ENCODE measurements around the gene DDX1.
A peak's percentile ranks its signal among the peaks of the same experiment; 100 is the strongest.

DDX1 gene

DNA sequence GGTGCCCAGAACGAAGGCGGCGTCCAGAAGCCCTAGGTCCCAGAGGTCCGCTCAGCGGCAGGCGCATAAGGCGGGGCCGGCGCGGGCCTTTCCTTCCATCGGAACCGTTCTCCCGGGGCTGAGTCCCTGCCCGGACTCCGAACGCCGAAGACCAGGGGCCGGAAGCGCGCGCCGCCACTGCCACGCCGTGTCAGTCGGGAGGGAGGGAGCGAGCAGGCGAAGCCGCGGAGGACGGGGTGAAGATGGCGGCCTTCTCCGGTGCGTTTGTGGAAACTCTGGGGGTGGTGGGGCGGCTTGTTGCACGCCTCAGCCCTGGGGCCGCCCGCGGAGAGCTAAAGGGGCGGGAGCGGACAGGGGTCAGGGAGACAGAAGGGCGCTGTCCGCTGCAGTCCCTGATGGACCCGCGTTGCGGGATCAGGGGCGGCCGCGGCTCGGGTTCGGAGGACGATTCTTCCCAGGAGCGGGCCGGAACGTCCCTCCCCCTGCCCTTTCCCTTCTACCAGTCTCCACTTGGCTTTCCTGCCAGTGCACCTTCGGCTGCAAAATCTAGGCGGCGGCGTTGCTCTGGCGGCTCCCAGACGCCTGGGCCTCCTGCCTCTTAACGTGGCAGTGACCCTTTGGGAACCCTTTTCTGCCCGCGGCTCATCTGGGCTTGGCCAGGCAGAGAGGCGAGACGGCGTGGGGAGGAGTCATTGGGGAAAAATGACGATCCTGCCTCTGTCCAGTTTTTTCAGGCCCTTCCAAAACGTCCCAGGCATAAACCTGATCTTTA is at the start of gene DDX1 (continued):
- TF ChIP-seq KLF17 (tag by site-specific recombination; IDR thresholded peaks at IDR 0.05) (peak; percentile 96), ZNF501 (tag by site-specific recombination; IDR thresholded peaks at IDR 0.05) (peak; percentile 96), YY1 (tag by site-specific recombination; IDR thresholded peaks at IDR 0.05) (peak; percentile 84), ZNF514 (tag by site-specific recombination; IDR thresholded peaks at IDR 0.05) (no peak), ZNF658 (tag by site-specific recombination; IDR thresholded peaks at IDR 0.05) (no peak), ZBTB17 (tag by site-specific recombination; IDR thresholded peaks at IDR 0.05) (peak; percentile 86), ZNF133 (tag by site-specific recombination; IDR thresholded peaks at IDR 0.05) (no peak), ZNF426 (tag by site-specific recombination; IDR thresholded peaks at IDR 0.05) (no peak), GLIS1 (tag by site-specific recombination; IDR thresholded peaks at IDR 0.05) (peak; percentile 9; the same call in 1 of the 2 replicates), ZNF623 (tag by site-specific recombination; IDR thresholded peaks at IDR 0.05) (peak; percentile 17; the same call in 1 of the 2 replicates), SALL2 (tag by site-specific recombination; IDR thresholded peaks at IDR 0.05; ENCODE audit: borderline replicate concordance) (no peak), ZNF169 (tag by site-specific recombination; IDR thresholded peaks at IDR 0.05) (no peak), ZNF555 (tag by site-specific recombination; conservative IDR thresholded peaks at IDR 0.05) (no peak), KLF16 (tag by site-specific recombination; IDR thresholded peaks at IDR 0.05) (peak; percentile 74), ZNF549 (tag by site-specific recombination; IDR thresholded peaks at IDR 0.05) (no peak), ZNF324 (tag by site-specific recombination; IDR thresholded peaks at IDR 0.05) (peak; percentile 78; the same call in 1 of the 2 replicates), ZBTB21 (tag by site-specific recombination; IDR thresholded peaks at IDR 0.05) (no peak), ZNF624 (tag by site-specific recombination; IDR thresholded peaks at IDR 0.05) (no peak), ZNF621 (tag by site-specific recombination; IDR thresholded peaks at IDR 0.05) (no peak), ZNF423 (tag by site-specific recombination; IDR thresholded peaks at IDR 0.05) (no peak), ZNF560 (tag by site-specific recombination; IDR thresholded peaks at IDR 0.05; ENCODE audit: borderline replicate concordance) (no peak), ZNF37A (tag by site-specific recombination; IDR thresholded peaks at IDR 0.05) (0 out of 2 replicates have a peak, but pooled peaks have one; percentile 36), ZNF707 (tag by site-specific recombination; IDR thresholded peaks at IDR 0.05) (no peak), ZNF211 (tag by site-specific recombination; IDR thresholded peaks at IDR 0.05; ENCODE audit: low read depth) (no peak), ATF2 (tag by site-specific recombination; IDR thresholded peaks at IDR 0.05; ENCODE audit: low read depth) (no peak), ZEB2 (tag by site-specific recombination; IDR thresholded peaks at IDR 0.05) (peak; percentile 79; the same call in 1 of the 2 replicates), ZNF701 (tag by site-specific recombination; IDR thresholded peaks at IDR 0.05) (no peak)
- TF ChIP-seq, protein P1, sequence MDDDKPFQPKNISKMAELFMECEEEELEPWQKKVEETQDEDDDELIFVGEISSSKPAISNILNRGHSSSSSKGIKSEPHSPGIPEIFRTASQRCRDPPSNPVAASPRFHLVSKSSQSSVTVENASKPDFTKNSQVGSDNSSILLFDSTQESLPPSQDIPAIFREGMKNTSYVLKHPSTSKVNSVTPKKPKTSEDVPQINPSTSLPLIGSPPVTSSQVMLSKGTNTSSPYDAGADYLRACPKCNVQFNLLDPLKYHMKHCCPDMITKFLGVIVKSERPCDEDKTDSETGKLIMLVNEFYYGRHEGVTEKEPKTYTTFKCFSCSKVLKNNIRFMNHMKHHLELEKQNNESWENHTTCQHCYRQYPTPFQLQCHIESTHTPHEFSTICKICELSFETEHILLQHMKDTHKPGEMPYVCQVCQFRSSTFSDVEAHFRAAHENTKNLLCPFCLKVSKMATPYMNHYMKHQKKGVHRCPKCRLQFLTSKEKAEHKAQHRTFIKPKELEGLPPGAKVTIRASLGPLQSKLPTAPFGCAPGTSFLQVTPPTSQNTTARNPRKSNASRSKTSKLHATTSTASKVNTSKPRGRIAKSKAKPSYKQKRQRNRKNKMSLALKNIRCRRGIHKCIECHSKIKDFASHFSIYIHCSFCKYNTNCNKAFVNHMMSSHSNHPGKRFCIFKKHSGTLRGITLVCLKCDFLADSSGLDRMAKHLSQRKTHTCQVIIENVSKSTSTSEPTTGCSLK (tag by site-specific recombination; IDR thresholded peaks at IDR 0.05): no peak
- TF ChIP-seq, protein P2, sequence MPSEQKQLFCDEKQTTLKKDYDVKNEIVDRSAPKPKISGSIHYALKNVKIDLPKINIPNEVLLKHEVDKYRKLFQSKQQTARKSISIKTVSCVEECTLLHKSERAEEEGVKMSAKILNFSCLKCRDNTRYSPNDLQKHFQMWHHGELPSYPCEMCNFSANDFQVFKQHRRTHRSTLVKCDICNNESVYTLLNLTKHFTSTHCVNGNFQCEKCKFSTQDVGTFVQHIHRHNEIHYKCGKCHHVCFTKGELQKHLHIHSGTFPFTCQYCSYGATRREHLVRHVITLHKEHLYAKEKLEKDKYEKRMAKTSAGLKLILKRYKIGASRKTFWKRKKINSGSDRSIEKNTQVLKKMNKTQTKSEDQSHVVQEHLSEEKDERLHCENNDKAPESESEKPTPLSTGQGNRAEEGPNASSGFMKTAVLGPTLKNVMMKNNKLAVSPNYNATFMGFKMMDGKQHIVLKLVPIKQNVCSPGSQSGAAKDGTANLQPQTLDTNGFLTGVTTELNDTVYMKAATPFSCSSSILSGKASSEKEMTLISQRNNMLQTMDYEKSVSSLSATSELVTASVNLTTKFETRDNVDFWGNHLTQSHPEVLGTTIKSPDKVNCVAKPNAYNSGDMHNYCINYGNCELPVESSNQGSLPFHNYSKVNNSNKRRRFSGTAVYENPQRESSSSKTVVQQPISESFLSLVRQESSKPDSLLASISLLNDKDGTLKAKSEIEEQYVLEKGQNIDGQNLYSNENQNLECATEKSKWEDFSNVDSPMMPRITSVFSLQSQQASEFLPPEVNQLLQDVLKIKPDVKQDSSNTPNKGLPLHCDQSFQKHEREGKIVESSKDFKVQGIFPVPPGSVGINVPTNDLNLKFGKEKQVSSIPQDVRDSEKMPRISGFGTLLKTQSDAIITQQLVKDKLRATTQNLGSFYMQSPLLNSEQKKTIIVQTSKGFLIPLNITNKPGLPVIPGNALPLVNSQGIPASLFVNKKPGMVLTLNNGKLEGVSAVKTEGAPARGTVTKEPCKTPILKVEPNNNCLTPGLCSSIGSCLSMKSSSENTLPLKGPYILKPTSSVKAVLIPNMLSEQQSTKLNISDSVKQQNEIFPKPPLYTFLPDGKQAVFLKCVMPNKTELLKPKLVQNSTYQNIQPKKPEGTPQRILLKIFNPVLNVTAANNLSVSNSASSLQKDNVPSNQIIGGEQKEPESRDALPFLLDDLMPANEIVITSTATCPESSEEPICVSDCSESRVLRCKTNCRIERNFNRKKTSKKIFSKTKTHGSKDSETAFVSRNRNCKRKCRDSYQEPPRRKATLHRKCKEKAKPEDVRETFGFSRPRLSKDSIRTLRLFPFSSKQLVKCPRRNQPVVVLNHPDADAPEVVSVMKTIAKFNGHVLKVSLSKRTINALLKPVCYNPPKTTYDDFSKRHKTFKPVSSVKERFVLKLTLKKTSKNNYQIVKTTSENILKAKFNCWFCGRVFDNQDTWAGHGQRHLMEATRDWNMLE (tag by site-specific recombination; conservative IDR thresholded peaks at IDR 0.05; ENCODE audit: low read depth): peak; percentile 64
- TF ChIP-seq, protein P3, sequence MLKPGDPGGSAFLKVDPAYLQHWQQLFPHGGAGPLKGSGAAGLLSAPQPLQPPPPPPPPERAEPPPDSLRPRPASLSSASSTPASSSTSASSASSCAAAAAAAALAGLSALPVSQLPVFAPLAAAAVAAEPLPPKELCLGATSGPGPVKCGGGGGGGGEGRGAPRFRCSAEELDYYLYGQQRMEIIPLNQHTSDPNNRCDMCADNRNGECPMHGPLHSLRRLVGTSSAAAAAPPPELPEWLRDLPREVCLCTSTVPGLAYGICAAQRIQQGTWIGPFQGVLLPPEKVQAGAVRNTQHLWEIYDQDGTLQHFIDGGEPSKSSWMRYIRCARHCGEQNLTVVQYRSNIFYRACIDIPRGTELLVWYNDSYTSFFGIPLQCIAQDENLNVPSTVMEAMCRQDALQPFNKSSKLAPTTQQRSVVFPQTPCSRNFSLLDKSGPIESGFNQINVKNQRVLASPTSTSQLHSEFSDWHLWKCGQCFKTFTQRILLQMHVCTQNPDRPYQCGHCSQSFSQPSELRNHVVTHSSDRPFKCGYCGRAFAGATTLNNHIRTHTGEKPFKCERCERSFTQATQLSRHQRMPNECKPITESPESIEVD (tag by site-specific recombination; IDR thresholded peaks at IDR 0.05): no peak
